ENCODE measurements around the gene DPEP1. TPM values are rescaled to one million over a fixed set of nuclear protein-coding genes. Genes with fewer than 3 reads are reported as not detected.
"Not testable (repeated sequence)": the region's sequence is repeated elsewhere in the genome, so short reads cannot be mapped to it uniquely, and the experiment has no call there.

The DPEP1 gene
- total RNA-seq, 1 donor from 2014 or later = not detected

- intact Hi-C loops (cut with DNase I) = not testable (repeated sequence)
Observed at GRCh38 chr16:89634463-89635385, 21.3 kb downstream of the DPEP1 start.

DNA sequence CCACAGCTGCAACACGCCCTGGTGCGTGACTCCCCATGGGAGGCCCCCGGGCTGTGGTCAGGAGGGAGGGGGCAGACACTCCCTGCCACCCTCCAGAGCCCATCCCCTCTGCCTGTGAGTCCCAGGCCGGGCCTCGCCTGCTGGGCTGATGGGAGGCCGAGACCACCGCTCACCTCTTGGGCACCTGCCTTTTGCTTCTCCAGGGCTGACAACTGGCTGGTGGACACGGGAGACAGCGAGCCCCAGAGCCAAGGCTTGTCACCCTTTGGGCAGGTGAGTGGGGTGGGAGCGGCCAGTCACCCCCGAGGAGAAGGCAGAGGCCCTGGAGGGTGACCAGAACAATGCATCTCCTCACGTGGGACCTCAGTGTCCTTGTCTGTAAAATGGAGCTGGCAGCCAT is 23.2 kb downstream of the DPEP1 start:
- DNase-seq (ENCODE audit: low spot score) = no peak
- ATAC-seq = no peak
- intact Hi-C loops (cut with DNase I) = no loop called here

More at GRCh38 chr16:89634463-89635385, 21.3 kb downstream of the DPEP1 start:
- not testable (repeated sequence) for DNase-seq (ENCODE audit: low spot score); ATAC-seq

GRCh38 chr16:89637379-89637778 is 23.9 kb downstream of the DPEP1 start:
- intact Hi-C loops (cut with DNase I) = no loop called here
- no peak for ATAC-seq
- DNase-seq (ENCODE audit: low spot score) = no peak

DNA sequence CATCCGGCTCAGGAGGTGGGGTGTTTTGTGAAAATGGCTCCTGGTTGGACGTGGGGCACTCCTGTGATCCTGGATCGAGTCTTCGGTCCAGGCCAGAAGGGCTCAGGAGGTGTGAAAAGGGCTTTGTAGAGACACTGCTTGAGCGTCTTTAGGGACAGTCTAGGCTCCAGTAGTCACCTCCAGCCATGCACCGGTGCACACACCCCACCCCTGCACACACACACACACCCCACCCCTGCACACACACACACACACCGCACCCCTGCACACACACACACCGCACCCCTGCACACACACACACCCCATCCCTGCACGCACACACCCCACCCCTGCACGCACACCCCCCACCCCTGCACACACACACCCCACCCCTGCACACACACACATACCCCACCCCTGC is 25.0 kb downstream of the DPEP1 start:
- ATAC-seq (no peak), DNase-seq (ENCODE audit: low spot score) (no peak)
- intact Hi-C loops (cut with DNase I) = no loop called here

DNA sequence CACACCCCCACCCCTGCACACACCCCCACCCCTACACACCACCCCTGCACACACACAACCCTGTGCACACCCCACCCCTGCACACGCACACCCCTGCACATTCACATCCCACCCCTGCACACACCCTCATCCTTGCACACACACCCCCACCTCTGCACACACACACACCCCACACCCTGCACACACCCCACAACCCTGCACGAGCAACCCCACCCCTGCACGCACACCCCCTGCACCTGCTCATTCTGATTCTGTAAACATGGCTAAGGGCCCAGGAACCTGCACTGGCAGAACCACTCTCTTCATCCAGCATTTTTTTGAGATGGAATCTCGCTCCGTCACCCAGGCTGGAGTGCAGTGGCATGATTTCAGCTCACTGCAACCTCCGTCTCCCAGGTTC is 25.9 kb downstream of the DPEP1 start:
- intact Hi-C loops (cut with DNase I) = no loop called here
- DNase-seq (ENCODE audit: low spot score) (no peak), ATAC-seq (no peak)

DNA sequence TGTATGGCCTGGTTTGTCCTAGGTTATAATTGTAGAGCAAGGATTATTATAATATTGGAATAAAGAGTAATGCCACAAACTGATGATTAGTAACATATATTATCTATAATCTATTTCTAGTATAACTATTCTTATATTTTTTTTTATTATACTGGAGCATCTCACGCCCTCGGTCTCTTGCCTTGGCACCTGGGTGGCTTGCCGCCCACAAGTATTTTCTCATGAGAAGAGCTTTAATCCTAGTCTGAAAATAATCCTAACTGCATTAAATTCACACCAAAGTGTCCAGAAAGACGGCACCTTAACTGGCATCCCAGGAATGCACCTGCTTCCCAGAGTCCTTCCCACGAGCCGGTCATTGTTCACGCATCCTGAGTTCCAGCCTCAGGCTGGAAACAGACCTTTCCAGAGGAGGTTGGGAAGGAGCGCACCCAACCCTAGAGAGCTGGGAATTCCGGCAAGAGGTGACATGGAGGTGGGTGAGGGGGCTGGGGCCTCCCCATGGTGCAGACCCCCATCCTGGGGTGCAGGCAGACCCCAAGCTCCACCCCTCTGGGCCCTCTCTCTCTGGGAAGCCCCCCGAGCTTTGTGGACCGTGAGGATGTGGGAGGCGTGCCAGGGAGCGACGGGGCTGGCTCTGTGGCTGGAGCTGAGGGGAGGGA is 28.1 kb downstream of the DPEP1 start:
- no peak for DNase-seq (ENCODE audit: low spot score)
- ATAC-seq = no peak
- intact Hi-C loops (cut with DNase I) = no loop called here

GRCh38 chr16:89642574-89642973 is 29.1 kb downstream of the DPEP1 start:
- no peak for DNase-seq (ENCODE audit: low spot score)
- ATAC-seq = no peak
- intact Hi-C loops (cut with DNase I) = no loop called here

GRCh38 chr16:89643769-89644300 is 30.4 kb downstream of the DPEP1 start:
- intact Hi-C loops (cut with DNase I) = no loop called here
- DNase-seq (ENCODE audit: low spot score) = no peak
- ATAC-seq = no peak

DNA sequence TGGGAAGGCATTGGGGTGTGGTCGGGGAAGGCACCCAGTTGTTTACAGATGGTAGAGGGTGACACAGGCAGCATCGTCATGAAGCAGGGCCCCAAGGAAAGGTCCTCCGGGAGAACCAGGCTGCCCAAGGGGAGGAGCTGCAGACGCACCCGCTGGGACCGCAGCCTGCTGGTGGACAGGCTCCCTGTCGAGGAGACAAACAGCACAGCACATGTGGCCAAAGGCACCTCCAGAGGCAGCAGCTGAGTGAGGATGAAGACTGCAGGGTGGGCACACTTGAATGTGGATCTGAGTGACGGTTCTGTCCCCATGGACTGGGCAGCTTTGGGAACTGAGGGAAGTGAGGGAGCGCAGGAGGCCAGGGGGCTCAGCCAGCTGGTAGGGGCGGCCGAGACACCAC is 31.7 kb downstream of the DPEP1 start:
- ATAC-seq (no peak), DNase-seq (ENCODE audit: low spot score) (no peak)
- intact Hi-C loops (cut with DNase I) = no loop called here

GRCh38 chr16:89646270-89646669 is 32.8 kb downstream of the DPEP1 start:
- intact Hi-C loops (cut with DNase I) = no loop called here
- no peak for DNase-seq (ENCODE audit: low spot score)
- ATAC-seq = no peak

DNA sequence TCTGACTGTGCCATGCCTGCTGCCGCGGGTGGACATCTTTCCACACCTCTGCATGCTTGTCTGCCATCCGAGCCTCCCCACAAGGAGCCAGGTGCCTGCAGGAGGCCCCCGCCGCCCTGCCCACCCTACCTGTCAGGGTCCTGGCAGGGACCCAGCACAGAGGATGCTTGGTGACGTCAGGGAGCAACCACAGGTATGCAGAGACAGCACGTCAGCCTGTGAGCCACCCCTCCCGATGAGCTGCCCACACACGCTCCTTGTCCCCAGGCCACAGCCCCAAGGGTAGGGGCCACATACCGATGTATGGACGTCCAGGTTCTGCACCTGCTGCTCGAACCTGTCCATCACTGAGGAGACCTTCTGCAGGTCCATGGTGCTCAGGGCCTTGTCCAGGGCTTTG is 33.5 kb downstream of the DPEP1 start:
- ATAC-seq = no peak
- intact Hi-C loops (cut with DNase I) = no loop called here
- DNase-seq (ENCODE audit: low spot score) = no peak

- DNase-seq (ENCODE audit: low spot score) (no peak), ATAC-seq (no peak)
- intact Hi-C loops (cut with DNase I) = no loop called here
Observed at GRCh38 chr16:89651584-89651983, 38.1 kb downstream of the DPEP1 start.

DNA sequence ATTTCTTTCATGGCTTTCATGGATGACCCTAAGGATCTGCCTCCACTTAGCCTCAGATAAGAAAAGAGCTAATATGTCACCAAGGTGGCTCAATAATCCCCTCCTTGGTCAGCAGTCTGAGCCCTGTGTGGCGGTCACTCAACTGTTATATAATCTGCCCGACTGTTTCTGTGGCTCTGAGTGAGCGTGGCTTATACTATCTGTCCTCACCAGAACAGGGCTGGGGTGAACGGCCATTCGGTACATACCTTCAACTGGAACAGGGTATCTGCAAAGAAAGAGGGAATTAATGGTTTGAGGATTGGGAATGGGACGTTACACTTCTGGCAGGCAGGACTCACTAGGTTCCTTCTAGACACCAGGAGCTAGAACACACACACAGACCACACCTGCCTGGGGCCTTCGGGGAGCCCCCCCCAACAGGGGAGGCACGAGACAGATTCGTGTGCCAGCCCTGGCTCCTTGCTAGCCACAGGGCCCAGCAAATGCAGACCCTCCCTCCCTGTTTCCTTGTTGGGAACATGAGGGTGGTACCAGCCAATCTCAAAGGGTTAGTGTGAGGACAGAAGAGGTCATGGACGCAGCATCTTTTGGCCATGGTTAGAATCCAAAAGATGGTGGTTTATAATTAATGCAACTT is 40.3 kb downstream of the DPEP1 start:
- intact Hi-C loops (cut with DNase I) = no loop called here
- ATAC-seq (no peak), DNase-seq (ENCODE audit: low spot score) (no peak)

GRCh38 chr16:89655062-89655643 is 41.7 kb downstream of the DPEP1 start:
- DNase-seq (ENCODE audit: low spot score) = no peak
- no peak for ATAC-seq
- intact Hi-C loops (cut with DNase I) = no loop called here

- intact Hi-C loops (cut with DNase I) = no loop called here
- DNase-seq (ENCODE audit: low spot score) (no peak), ATAC-seq (no peak)
Observed at GRCh38 chr16:89656435-89657121, 43.1 kb downstream of the DPEP1 start.

GRCh38 chr16:89657442-89658220 is 44.2 kb downstream of the DPEP1 start, which contains the start of the genes CHMP1A and SPATA33:
Gene CHMP1A (minus strand): TSS chr16:89657708. CDS start chr16:89657588, 120 bp downstream.
Gene SPATA33 (plus strand): TSS chr16:89657836. CDS start chr16:89657912, 76 bp downstream.
- DNase-seq (ENCODE audit: low spot score) (peak; percentile 95), ATAC-seq (peak; percentile 98)
- intact Hi-C loops (cut with DNase I) = no loop called here

- ATAC-seq (no peak), DNase-seq (ENCODE audit: low spot score) (no peak)
- intact Hi-C loops (cut with DNase I) = no loop called here
Observed at GRCh38 chr16:89658221-89658879, 44.9 kb downstream of the DPEP1 start.

All from sciatic nerve (tissue), 2 donors.